Sciatic nerve (tissue), 2 donors: ENCODE measurements around the gene SLC17A1. TPM values are rescaled to one million over a fixed set of nuclear protein-coding genes. Genes with fewer than 3 reads are reported as not detected.
"Not testable (repeated sequence)": the region's sequence is repeated elsewhere in the genome, so short reads cannot be mapped to it uniquely, and the experiment has no call there.

ENCODE experiments used
- ATAC-seq: fragments of 200-7000 bp; cut with Tn5 transposase; one replicate; pipeline ENCODE4 v1.9.1; 2020; ENCODE audit warnings: mild to moderate bottlenecking, moderate library complexity
- DNase-seq: peaks from one replicate; pipeline ENCODE4 v3.0.0-alpha.2; 2020; ENCODE audit warnings: low spot score
- intact Hi-C: fragments of 100-400 bp; cut with DNase I; formaldehyde crosslinking; loops from one replicate; pipeline ENCODE4 v1.14.2; 2022
- total RNA-seq: library from RNA; stranded (reverse); fragmentation: NEBNext Ultra II Directional; extraction: Animal tissue kit (Norgen Biotek cat#: 25700); gene quantifications from one replicate; pipeline ENCODE4 v1.2.1, GENCODE V29; 2021
- donor health status: DM: no; HTN: no; CAD: no.
- donor health status: DM: no; HTN: no; CAD: no.

Gene SLC17A1
- total RNA-seq, 1 donor from 2014 or later, result not detected

- no peak for DNase-seq
- ATAC-seq, result no peak
- intact Hi-C loops, result no loop called here
Measured at GRCh38 chr6:25774120-25774715, 57.6 kb downstream of the SLC17A1 start.

- ATAC-seq, result no peak
- intact Hi-C loops, result no loop called here
- DNase-seq, result no peak
Measured at GRCh38 chr6:25769983-25770382, 61.9 kb downstream of the SLC17A1 start.

- DNase-seq, result no peak
- ATAC-seq, result no peak
- intact Hi-C loops, result no loop called here
Measured at GRCh38 chr6:25768566-25768965, 63.3 kb downstream of the SLC17A1 start.

GRCh38 chr6:25764611-25765010 lies 67.2 kb downstream of the SLC17A1 start:
- ATAC-seq (no peak), DNase-seq (no peak)
- intact Hi-C loops, result no loop called here

- ATAC-seq (no peak), DNase-seq (no peak)
- intact Hi-C loops, result loop anchor here (5.0 kb wide), 1 partner anchor 459 kb away; a partner anchor contains a TSS
Measured at GRCh38 chr6:25757936-25758642, 73.8 kb downstream of the SLC17A1 start.

GRCh38 chr6:25756382-25757363 lies 75.2 kb downstream of the SLC17A1 start:
- DNase-seq, result no peak
- no peak for ATAC-seq
- intact Hi-C loops, result loop anchor here (5.0 kb wide), 1 partner anchor 461 kb away; a partner anchor contains a TSS

- intact Hi-C loops, result loop anchor here (5.0 kb wide), 1 partner anchor 462 kb away; a partner anchor contains a TSS
- no peak for ATAC-seq
Measured at GRCh38 chr6:25755483-25755882, 76.4 kb downstream of the SLC17A1 start.

GRCh38 chr6:25754535-25754934 lies 77.3 kb downstream of the SLC17A1 start, which contains the start of gene SLC17A4:
SLC17A4 (plus strand) TSS chr6:25754742; CDS start chr6:25761963, 7,221 bp downstream.
- intact Hi-C loops, result no loop called here
- ATAC-seq (no peak), DNase-seq (no peak)

More at GRCh38 chr6:25755483-25755882, 76.4 kb downstream of the SLC17A1 start:
- no peak for DNase-seq

GRCh38 chr6:25753079-25753478 lies 78.8 kb downstream of the SLC17A1 start:
- ATAC-seq (no peak), DNase-seq (no peak)
- intact Hi-C loops, result no loop called here

- DNase-seq, result no peak
- intact Hi-C loops, result no loop called here
- no peak for ATAC-seq
Measured at GRCh38 chr6:25750906-25751305, 80.9 kb downstream of the SLC17A1 start.

- DNase-seq (no peak), ATAC-seq (no peak)
- intact Hi-C loops, result no loop called here
Measured at GRCh38 chr6:25749837-25750236, 82.0 kb downstream of the SLC17A1 start.

GRCh38 chr6:25748601-25749517 lies 83.0 kb downstream of the SLC17A1 start:
- intact Hi-C loops, ATAC-seq, DNase-seq: not testable (repeated sequence)

GRCh38 chr6:25748049-25748448 lies 83.8 kb downstream of the SLC17A1 start:
- DNase-seq (no peak), ATAC-seq (no peak)
- intact Hi-C loops, result no loop called here

- DNase-seq, result no peak
- intact Hi-C loops, result no loop called here
- no peak for ATAC-seq
Measured at GRCh38 chr6:25747477-25747876, 84.4 kb downstream of the SLC17A1 start.

GRCh38 chr6:25746968-25747367 lies 84.9 kb downstream of the SLC17A1 start:
- intact Hi-C loops, result no loop called here
- ATAC-seq (no peak), DNase-seq (no peak)

GRCh38 chr6:25745836-25746235 lies 86.0 kb downstream of the SLC17A1 start:
- ATAC-seq, result no peak
- intact Hi-C loops, result no loop called here
- no peak for DNase-seq

- DNase-seq (no peak), ATAC-seq (no peak)
- intact Hi-C loops, result no loop called here
Measured at GRCh38 chr6:25743868-25744267, 88.0 kb downstream of the SLC17A1 start.

- intact Hi-C loops, result no loop called here
Measured at GRCh38 chr6:25735261-25735660, 96.6 kb downstream of the SLC17A1 start.

More at GRCh38 chr6:25735261-25735660, 96.6 kb downstream of the SLC17A1 start:
- ATAC-seq (no peak), DNase-seq (no peak)
